HG03108 (cell line): ENCODE results near the gene DOCK1.

Source experiments
- ATAC-seq: cut with Tn5 transposase; IDR thresholded peaks from one replicate; pipeline ENCODE4 v1.9.1; 2021; ENCODE audit warnings: moderate library complexity; ENCODE audit not compliant: unreplicated experiment

The DOCK1 gene

DNA sequence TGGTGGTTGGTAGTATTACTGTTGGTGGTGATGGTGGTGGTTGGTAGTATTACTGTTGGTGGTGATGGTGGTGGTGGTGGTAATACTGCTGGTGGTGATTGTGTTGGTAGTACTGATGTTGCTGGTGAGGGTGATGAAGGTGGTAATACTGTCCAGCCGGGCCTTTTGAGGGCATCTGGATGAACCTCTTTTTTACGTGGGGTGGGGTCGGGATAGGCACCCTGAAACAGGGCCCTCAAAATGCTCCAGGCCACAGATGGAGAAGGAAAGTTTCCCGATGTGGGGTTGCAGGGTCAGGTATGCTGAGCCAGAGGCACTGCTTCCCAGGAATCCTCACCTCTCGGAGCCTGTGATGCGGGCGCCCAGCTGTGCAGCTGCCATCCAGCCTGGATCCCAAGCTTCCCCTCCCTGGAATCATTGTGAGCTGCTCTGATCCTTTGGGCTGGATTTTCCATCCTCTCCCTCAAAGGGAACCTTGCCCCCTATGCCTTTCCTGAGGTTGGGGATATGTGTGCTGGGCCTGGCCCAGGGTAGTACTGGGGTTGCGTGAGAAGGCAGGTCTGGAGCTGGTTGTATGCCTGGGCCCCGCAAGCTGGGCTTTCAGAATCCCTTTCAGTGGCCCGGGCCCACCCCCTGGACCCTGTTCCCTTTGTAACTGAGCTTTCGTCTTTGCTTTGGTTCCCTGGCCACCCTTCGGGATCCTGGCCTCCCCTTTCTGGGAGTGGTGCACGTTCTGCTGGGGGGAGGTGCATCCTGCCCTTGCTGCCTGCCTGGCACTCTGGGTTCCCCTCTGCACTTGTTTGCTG, 43.3 kb downstream of the DOCK1 start:
- no peak for ATAC-seq

- no peak for ATAC-seq
Observed at GRCh38 chr10:126949161-126949503, 43.9 kb downstream of the DOCK1 start.

DNA sequence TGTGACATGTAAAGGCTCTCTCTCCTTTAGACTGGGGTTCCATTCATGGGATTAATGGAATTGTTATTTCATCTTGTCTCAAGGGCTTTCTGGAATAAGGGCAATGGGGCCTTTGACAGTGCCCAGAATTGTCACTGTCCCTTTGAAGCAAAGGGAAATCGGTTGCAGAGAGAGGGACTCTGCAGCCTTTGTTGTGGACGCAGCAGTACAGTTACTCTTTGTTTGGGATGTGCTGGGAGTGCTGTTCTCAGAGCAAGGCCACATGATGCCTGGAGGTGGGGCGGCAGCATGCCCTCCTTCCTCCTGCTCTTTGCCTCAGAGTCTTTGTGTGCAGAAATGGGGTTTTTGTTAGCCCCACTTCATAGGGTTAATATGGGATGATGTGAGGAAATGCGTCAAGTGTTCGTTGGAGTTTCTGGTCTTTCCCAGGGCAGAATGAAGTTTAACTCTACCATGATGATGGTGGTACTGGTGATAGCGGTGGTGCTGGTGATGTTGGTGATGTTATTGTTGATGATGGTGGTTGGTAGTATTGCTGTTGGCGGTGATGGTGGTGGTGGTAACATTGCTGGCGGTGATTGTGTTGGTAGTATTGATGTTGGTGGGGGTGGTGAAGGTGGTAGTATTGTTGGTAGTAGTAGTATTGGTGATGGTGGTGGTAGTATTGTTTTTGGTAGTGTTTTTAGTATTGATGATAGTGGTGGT, 45.3 kb downstream of the DOCK1 start:
- no peak for ATAC-seq

- no peak for ATAC-seq
Observed at GRCh38 chr10:126953886-126954285, 48.7 kb downstream of the DOCK1 start.

DNA sequence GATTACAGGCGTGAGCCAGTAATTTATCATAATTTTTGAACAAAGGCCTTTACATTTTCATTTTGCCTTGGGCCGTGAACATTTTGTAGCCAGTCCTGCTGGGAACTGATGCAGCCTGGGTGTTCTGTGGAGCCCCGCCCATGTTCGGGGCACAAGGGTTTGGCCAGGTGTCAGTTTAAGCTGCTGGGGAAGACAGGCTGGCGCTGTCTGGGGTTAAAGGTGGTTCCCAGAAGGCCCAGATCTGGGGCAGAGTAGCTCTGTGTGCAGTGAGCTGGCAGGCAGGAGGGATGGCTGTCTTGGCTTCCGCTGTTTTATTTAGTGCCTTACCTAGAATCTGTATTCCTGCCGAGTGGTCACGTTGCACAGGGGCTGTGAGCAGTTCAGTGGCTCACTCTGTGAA, 50.2 kb downstream of the DOCK1 start:
- no peak for ATAC-seq

GRCh38 chr10:126955934-126956711, 50.9 kb downstream of the DOCK1 start:
- no peak for ATAC-seq

DNA sequence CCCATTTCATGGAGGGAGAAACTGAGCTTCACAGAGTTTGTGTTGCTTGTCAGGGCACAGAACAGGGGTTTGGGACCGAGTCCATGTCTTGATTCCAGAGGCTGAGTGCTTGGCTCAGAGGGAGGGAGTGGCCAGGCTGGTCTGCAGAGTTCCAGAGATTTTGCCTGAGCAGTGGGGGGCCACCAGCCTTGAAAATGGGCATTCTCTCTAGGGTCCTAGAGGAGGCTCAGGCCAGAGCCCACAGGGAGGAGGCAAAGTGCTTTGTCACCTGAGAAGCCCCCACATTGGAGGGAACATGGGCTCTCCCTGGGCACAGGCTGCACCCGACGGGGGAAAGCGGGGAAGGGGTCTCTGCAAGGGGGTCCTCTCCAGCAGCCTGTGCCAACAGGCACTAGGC, 51.5 kb downstream of the DOCK1 start:
- ATAC-seq = no peak

DNA sequence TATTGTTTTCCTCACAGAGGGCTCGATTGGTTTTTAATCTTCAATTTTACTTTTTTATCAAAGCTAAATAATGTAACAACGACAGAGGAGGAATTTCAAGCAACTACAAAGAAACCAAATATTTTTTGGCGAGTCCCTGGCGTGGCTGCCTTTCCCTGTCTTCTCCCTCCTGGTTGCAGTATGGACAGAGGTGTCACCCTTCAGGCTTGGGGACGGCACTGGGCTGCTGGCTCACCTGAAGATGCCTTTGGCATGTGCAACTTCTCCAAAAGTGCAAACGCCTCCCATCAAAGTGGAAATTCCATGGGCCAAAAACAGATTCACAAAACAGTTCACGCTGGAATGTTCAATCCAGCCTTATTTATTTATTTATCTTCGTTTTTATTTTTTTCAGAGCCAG, 51.9 kb downstream of the DOCK1 start:
- no peak for ATAC-seq

GRCh38 chr10:126959431-126959830, 54.2 kb downstream of the DOCK1 start:
- ATAC-seq = no peak

DNA sequence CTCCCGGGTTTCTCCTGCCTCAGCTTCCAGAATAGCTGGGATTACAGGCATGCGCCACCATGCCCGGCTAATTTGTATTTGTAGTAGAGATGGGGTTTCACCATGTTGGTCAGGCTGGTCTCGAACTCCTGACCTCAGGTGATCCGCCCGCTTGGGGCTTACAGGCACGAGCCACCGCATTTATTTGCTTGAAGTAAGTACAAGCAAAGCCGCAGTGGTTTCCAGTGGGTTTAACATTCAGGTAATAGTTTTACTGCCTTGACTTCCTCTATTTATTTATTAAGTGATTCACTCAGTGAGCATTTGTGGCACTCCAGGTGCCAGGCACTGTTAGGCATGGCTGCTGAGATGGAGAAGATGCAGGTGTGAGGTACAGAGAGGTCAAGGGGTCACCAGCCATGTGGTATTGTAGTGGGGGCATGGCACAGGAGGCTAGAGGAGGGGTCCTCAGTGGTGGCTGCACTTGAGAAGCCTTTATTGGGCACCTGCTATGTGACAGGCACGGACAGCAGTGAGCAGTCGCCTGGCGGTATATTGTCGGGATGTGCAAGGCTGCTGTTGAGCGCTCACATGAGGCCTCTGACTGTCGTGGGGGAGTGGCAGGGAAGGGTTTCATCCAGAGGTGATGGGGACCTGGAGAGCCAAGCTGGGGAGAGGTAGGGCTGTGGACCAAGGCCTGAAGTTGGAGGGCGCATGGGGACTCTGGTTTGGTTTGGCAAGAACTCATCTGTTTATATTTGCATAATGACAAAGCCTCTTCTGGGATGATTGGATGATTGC, 54.9 kb downstream of the DOCK1 start:
- ATAC-seq = no peak

- ATAC-seq = no peak
Observed at GRCh38 chr10:126963354-126963753, 58.1 kb downstream of the DOCK1 start.

GRCh38 chr10:126964190-126964589, 59.0 kb downstream of the DOCK1 start:
- ATAC-seq = no peak

GRCh38 chr10:126966938-126967337, 61.7 kb downstream of the DOCK1 start:
- ATAC-seq = no peak

- ATAC-seq = no peak
Observed at GRCh38 chr10:126969310-126969709, 64.1 kb downstream of the DOCK1 start.

GRCh38 chr10:126972635-126973414, 67.6 kb downstream of the DOCK1 start:
- ATAC-seq = no peak

DNA sequence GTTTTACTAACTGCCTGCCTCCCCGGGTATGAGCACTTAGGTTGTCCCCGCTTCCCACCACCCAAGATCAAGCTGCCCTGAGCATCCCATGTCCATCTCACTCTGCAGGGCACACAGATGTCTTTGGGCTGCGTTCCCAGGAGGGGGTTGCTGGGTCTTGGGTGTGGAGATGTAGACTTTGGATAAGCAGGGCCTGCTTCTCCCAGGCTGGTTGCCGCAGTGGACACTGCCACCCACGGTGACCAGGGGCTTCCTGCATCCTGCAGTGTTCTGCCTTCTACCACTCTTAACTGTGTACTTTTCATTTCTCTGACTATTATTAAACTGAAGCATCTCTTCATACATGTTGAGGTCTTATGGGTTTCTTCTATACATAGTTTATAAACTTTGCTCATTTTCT, 70.0 kb downstream of the DOCK1 start:
- ATAC-seq = no peak

- ATAC-seq = no peak
Observed at GRCh38 chr10:126977216-126977615, 72.0 kb downstream of the DOCK1 start.

GRCh38 chr10:126979311-126979710, 74.1 kb downstream of the DOCK1 start:
- no peak for ATAC-seq

DNA sequence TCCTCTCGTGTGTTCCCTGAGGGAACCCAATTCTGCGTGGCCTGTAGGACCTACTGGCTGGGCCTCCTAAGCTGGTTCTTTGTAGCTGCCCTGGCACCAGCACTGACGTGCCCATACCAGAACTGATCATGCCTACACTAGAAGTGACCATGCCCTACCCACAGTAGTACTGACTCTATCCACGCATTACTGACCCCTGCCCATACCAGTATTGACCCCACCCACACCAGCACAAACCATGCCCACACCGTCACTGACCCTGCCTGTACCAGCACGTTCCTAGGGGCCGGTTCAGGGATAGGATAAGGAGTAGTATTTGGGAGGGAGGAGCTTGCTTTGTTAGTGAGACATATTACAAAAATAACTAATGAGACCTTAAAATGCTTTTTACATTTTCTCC, 88.0 kb downstream of the DOCK1 start:
- ATAC-seq = no peak
